GM18498 (cell line): ENCODE results near the gene PCSK4.

Experiments used
- ATAC-seq: cut with Tn5 transposase; IDR thresholded peaks from one replicate; pipeline ENCODE4 v1.9.1; 2021; ENCODE audit warnings: mild to moderate bottlenecking, moderate library complexity; ENCODE audit not compliant: unreplicated experiment

The PCSK4 gene

GRCh38 chr19:1457031-1457739, 33.0 kb downstream of the PCSK4 start:
- no peak for ATAC-seq

GRCh38 chr19:1456121-1456900, 33.8 kb downstream of the PCSK4 start:
- no peak for ATAC-seq

GRCh38 chr19:1455336-1456120, 34.6 kb downstream of the PCSK4 start:
- no peak for ATAC-seq

GRCh38 chr19:1455002-1455335, 35.2 kb downstream of the PCSK4 start:
- no peak for ATAC-seq

- ATAC-seq, result no peak
These were observed 36.4 kb downstream of the PCSK4 start for GRCh38 chr19:1453525-1454364.

GRCh38 chr19:1452802-1453524, 37.2 kb downstream of the PCSK4 start:
- ATAC-seq, result no peak

DNA sequence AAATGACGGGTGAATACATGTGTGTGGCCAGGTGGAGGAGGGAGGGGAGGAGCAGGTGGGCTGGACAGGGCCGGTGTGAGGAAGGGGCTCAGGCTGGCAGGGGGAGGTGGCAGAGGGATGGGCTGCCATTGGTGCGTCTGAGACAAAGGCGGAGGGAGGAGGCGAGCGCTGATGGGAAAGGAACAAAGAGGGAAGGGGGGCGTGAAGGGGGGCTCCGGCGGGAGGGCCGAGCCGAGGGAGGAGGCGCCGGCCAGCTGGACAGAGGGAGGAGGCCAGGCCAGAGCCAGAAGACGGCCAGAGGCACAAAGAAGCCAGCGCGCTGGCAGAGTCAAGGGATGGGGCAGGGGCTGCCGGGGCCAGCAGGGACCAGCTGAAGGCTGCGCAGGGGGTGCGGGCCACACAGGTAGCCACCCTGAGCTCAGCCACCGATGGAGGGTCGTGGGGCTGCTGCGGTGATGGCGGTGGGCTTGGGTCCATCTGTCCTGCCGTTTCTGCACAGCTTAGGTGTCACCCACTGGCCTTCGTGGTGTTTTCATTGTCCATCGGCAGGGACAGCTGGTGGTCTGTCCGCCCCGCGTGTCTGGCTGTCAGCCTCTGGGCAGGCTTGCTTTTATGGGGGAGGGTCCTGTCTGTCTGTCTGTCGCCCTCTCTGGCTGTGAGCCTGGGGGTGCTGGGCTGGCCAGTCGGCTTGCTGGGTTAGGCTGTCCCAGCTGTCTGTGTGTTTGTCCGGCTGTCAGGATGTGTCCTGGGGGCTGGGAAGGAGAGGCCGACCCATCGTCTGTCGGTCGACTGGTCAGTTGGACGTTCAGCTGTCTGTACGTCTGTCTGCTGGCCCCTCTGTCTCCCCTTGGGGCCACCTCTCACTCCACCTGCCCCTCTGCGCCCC, 38.0 kb downstream of the PCSK4 start:
- ATAC-seq, result no peak

DNA sequence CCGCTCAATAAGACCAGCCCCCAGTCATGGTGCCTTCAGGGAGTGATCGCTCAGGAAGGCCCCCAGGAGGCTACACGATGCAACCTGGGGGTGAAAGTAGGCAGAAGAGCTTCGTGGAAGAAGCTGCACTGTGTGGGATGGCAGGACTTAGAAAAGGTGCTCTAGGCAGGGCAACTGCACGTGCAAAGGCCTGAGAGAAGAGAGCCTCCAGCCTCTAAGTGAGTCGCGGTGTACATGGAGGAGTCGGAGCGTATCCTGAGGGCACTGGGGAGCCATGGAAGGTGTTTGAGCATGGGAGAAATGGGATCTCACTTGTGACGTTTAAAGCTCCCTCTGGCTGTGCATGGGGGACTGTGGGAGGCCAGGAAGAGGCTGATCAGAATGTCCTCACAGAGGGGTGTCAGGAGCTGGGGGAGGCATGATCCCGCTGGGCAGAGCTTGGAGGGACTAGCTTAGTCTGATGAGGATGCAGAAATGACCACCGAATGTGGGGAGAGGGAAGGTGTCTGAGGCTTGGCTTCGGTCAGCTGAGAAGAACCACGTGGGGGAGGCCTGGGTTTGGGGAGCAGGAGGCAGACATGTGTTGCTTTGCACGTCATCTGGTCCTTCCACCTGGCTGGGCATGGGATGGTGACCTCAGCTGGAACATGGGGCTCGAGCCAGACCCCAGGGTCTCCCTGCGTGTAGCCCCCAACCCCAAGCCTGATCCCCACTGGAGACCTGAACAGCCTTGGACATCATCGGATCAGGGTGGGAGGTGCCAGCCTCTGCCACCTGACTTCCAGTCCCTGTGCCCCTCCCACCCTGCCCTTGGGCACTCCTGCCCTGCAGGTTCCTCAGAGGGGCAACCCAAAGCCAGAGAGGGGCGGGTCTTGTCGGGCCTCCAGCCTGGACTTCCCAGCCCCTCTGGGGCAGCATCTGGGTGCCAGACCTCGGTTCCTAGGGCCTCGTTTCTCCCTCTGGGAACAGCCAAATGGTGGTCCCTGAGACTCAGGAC, 39.1 kb downstream of the PCSK4 start:
- ATAC-seq, result no peak

GRCh38 chr19:1449467-1450442, 40.4 kb downstream of the PCSK4 start, which contains the start of gene APC2:
Gene APC2, plus strand, starts transcription at chr19:1450121. Its CDS starts 2,881 bp downstream, at chr19:1453002.
- no peak for ATAC-seq

DNA sequence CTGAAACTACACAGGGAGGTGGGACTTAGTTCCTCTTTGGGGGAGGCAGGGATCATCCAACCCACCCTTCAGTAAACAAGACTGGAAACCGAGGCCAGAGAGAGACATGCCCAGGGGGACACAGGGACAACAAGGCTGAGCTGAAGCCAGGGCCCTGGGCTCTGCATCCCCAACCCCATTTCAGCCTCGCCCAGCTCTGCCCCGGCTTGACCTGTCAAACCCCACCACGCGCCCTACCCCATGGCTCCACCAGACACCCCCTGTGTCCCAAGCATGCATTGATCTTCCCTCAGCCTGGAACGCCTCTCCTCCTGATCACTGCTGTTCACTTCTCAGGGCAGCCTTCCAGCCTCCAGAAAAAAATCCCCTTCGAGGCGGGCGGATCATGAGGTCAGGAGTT, 42.2 kb downstream of the PCSK4 start:
- no peak for ATAC-seq

DNA sequence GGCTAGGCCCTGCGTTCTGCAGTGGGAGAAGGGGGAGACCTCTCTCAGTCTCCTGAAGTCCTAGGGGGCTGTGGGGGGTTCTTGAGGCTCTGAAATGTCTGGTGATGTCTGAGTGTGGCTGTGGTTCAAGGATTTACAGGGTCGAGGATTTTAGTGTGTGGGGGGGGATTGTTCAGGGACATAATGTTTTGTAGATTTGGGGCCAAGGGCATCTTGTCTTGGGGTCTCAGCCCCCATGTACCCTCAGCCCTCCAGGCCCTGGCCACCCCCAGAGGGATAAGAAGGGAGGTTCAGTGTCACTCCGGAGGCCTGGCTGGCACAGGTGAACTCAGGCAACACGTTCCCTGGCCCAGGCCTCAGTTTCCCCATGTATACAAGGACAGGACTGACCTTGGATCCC, 42.6 kb downstream of the PCSK4 start:
- no peak for ATAC-seq

- no peak for ATAC-seq
These were observed 43.3 kb downstream of the PCSK4 start for GRCh38 chr19:1446713-1447481.

- ATAC-seq, result no peak
These were observed 44.0 kb downstream of the PCSK4 start for GRCh38 chr19:1445932-1446712.

- ATAC-seq, result peak; percentile 76
These were observed 44.8 kb downstream of the PCSK4 start for GRCh38 chr19:1445185-1445931.
